ENCODE results near the gene TALDO1.

The TALDO1 gene

DNA sequence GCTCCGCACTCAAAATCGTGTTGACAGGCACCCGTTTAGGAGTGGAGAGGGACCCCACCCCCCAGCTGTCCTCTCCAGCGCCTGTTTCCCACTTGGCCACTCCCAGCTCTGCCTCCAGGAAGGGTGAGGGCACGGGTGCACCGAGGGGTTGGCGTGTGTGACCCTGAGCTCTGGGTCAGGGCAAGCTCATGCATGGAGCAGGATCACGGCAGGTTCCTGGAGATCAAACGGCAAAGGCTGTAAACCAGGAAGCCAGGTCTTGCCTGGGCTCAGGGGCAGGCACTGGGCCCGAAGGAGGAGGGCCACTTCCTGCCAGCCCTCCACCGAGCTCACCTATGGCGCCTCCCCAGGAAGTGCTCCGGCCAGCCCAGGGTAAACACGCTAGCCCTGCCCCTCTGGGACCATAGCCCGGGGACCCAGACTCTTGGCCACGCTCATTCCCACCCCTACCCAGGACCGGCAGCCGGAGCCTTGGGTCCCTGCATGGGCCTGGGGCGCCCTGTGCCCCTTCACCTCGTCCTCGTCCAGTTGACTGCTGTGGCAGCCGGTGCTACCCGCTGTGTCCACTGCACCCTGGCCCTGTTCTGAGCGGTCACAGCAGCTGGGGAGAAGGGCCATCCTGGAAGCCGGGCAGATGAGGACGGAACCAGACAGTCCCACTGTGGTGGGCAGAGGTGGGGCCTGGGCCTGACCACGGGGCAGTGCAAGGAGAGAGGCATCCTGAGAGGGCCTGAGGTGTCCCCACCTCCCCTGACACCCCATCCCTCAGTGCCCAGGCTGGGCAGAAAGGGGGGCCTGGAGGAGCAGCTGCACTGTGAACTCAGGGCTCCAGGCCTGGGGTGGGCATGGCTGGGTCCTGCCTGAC lies 42.3 kb upstream of the TALDO1 start:
- peaks cover 15% of the 10 kb centered on the region for H3K4me1 ChIP-seq (ENCODE audit: control insufficient read depth, insufficient read depth, low read length, poor library complexity, severe bottlenecking)
- H3K4me3 ChIP-seq (ENCODE audit: insufficient read depth, low read depth, low read length, poor library complexity, severe bottlenecking) = no peak overlapping the region
- no peak overlapping the region for H3K27ac ChIP-seq (ENCODE audit: insufficient read depth, low read length, poor library complexity, severe bottlenecking)
- no peaks in the 10 kb centered on the region for H3K9me3 ChIP-seq (ENCODE audit: control insufficient read depth, low read length)
- H3K36me3 ChIP-seq (ENCODE audit: control insufficient read depth, insufficient read depth, low read length) = no peaks in the 10 kb centered on the region
- H3K27me3 ChIP-seq (replicated peaks; ENCODE audit: control insufficient read depth, insufficient read depth, low read length, poor library complexity, severe bottlenecking) = peaks cover 16% of the 10 kb centered on the region
- DNase-seq = no peak

DNA sequence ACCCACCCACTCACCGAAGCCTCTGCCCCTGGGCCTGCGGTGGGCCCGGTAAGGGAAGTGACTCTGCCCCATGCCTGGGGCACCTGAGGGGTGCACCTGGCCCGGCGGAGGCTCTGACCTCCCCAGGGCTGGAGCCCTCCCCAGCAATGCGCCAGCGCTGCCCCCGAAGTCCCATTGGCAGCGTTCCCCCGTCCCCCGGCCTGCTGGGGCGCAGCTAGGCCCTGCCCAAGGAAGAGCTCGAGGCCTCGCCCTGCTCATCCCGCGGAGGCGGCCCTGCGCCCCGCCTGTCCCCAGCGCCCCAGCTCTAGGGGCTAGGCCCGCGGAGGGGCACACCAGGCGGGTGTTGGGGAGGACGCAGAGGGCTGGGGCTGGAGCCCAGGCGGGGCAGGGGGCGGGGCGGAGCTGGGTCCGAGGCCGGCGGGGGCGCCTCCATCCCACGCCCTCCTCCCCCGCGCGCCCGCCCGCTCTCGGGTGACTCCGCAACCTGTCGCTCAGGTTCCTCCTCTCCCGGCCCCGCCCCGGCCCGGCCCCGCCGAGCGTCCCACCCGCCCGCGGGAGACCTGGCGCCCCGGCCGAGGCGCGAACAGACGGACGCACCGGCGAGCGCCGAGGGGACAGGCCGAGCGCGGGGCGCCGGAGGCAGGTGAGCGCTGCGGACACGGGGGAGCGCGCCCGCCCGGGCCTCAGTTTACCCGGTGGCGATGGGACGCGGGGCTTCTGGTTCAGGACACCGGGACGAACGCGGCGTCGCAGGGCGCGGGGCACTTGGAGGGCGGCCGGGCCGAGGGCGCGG lies 41.4 kb upstream of the TALDO1 start, which contains the start of gene EPS8L2:
Gene EPS8L2, plus strand, starts transcription at position 586 of the 793 bp plus-strand sequence. CDS start 3,177 bp downstream, outside the sequence.
- Histone ChIP-seq H3K27ac (ENCODE audit: insufficient read depth, low read length, poor library complexity, severe bottlenecking) (no peak within 1 kb of the TSS), H3K27me3 (replicated peaks; ENCODE audit: control insufficient read depth, insufficient read depth, low read length, poor library complexity, severe bottlenecking) (peaks cover 16% of the 10 kb centered on the region), H3K4me3 (ENCODE audit: insufficient read depth, low read depth, low read length, poor library complexity, severe bottlenecking) (no peak within 1 kb of the TSS), H3K36me3 (ENCODE audit: control insufficient read depth, insufficient read depth, low read length) (no peaks in the 10 kb centered on the region), H3K4me1 (ENCODE audit: control insufficient read depth, insufficient read depth, low read length, poor library complexity, severe bottlenecking) (peaks cover 15% of the 10 kb centered on the region), H3K9me3 (ENCODE audit: control insufficient read depth, low read length) (no peaks in the 10 kb centered on the region)
- no peak for DNase-seq

DNA sequence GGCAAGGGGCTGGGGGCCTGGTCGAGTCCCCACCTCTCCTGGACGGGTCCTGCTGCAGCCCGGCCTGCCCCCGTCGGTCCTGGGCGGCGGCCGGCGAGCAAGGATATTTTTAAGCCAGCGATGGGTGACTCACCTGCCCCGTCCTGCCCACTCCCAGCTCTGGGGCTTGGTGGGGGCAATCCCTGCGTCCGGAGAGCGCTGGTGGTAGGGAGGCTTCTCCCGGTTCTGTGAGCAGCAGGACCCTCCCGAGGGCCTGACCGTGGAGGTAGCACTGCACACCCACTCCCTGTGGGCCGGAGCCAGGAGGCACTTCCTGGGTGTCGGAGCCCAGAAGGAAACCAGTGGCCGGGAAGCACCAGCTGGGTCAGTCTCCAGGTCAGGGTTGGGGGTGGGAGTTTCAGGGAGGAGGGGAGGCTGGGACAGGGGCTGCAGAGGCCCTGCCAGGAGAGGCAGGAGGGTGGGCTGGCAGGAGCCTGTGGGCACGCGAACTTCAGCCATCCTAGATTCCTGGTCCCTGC lies 40.8 kb upstream of the TALDO1 start:
- Histone ChIP-seq H3K27ac (ENCODE audit: insufficient read depth, low read length, poor library complexity, severe bottlenecking) (no peak overlapping the region), H3K9me3 (ENCODE audit: control insufficient read depth, low read length) (no peaks in the 10 kb centered on the region), H3K4me1 (ENCODE audit: control insufficient read depth, insufficient read depth, low read length, poor library complexity, severe bottlenecking) (peaks cover 15% of the 10 kb centered on the region), H3K27me3 (replicated peaks; ENCODE audit: control insufficient read depth, insufficient read depth, low read length, poor library complexity, severe bottlenecking) (peaks cover 16% of the 10 kb centered on the region), H3K36me3 (ENCODE audit: control insufficient read depth, insufficient read depth, low read length) (no peaks in the 10 kb centered on the region), H3K4me3 (ENCODE audit: insufficient read depth, low read depth, low read length, poor library complexity, severe bottlenecking) (no peak overlapping the region)
- no peak for DNase-seq

DNA sequence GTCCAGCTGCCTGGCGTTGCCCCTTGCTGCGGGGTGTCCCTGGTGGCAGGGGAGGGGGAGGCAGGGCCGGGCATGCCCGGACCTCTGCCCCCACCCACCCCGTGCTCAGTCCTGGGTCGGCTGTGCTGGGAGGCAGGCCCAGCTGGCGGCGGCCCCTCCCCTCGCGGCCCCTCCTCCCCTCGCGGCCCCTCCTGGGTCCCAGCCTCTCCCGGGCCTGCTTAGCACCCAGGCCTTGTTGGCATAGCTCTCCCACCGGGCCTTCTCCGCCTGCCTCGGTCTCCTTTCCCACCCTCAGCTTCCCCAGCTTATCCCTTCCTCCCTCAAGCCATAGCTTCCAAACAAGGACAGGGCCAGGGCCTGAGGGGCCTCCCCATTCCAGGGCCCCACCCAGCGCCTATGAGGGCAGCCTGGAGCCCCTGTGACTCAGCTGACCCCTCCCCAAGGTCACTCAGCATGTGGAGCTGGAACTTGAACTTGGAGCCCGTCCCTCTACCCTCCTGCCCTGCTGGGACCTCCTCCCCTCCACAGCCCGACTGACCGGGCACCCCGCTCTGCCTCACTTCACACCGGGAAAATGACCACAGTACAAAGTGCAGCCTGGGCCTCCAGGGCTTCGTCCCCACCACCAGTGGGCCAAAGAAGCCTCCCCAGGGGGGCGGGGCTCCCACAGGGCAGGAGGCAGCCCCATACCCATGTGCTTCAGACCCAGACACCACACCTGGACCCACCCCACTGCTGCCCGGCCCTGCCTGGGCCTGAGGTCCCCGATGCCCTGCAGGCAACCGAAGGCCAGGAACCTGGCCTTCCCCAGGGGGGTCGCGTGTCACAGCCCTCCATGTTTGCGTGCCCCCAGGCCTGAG lies 40.1 kb upstream of the TALDO1 start:
- Histone ChIP-seq H3K36me3 (ENCODE audit: control insufficient read depth, insufficient read depth, low read length) (no peaks in the 10 kb centered on the region), H3K27me3 (replicated peaks; ENCODE audit: control insufficient read depth, insufficient read depth, low read length, poor library complexity, severe bottlenecking) (peaks cover 16% of the 10 kb centered on the region), H3K4me1 (ENCODE audit: control insufficient read depth, insufficient read depth, low read length, poor library complexity, severe bottlenecking) (peaks cover 15% of the 10 kb centered on the region)

DNA sequence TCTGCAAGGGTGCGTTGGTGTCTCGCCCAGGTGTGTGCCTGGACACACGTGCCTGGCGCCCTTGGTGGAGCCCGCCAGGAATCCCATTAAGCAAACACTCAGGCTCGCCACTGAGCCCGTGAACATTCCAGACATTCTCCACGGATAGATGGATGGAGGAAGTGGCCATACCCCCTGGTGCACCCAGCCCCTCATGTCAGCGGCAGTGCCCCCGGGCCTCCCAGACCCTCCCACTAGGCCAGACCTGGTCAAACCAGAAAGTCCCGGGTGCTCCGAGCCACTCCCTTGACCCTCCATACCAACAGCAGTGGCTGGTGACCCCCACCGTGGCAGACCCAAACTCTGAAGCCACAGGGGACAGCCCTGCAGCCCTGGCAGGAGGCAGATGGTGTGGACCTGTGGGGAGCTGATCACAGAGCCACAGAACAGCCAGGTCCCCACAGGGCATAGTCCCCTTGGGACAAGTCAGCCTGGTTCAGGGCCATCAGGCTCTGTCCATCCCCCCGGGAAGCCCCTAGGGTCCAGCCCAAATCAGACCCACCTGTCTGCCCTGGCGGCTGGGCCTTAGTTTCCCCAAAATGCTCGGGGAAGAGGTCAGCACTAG lies 39.3 kb upstream of the TALDO1 start:
- no peaks in the 10 kb centered on the region for H3K9me3 ChIP-seq (ENCODE audit: control insufficient read depth, low read length)
- no peak for DNase-seq
- H3K27me3 ChIP-seq (replicated peaks; ENCODE audit: control insufficient read depth, insufficient read depth, low read length, poor library complexity, severe bottlenecking) = peaks cover 16% of the 10 kb centered on the region
- no peaks in the 10 kb centered on the region for H3K36me3 ChIP-seq (ENCODE audit: control insufficient read depth, insufficient read depth, low read length)
- no peak overlapping the region for H3K4me3 ChIP-seq (ENCODE audit: insufficient read depth, low read depth, low read length, poor library complexity, severe bottlenecking)
- no peak overlapping the region for H3K27ac ChIP-seq (ENCODE audit: insufficient read depth, low read length, poor library complexity, severe bottlenecking)
- H3K4me1 ChIP-seq (ENCODE audit: control insufficient read depth, insufficient read depth, low read length, poor library complexity, severe bottlenecking) = peaks cover 15% of the 10 kb centered on the region

More for the DNA sequence above, 40.1 kb upstream of the TALDO1 start:
- no peak overlapping the region for H3K4me3 ChIP-seq (ENCODE audit: insufficient read depth, low read depth, low read length, poor library complexity, severe bottlenecking)
- no peak overlapping the region for H3K27ac ChIP-seq (ENCODE audit: insufficient read depth, low read length, poor library complexity, severe bottlenecking)
- DNase-seq = no peak
- no peaks in the 10 kb centered on the region for H3K9me3 ChIP-seq (ENCODE audit: control insufficient read depth, low read length)

DNA sequence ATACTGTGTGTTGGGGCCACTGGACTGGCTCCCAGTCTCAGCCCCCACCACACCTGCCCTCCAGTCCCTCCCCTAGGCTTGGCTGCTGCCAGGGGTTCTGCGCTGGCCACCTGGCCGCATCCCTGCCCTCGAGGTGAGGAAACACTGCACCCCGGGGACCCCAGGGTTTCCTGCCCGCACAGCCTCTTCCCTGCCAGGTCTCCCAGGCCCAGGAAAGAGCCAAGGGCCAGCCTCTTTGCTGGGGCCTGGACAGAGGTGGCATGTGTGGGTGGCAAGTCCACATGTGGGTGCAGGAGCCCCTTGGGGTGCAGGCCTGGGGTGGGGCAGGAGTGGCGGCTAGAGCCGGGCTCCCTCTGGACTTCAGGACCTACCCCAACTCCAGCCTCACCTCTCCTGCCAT lies 38.8 kb upstream of the TALDO1 start:
- Histone ChIP-seq H3K4me1 (ENCODE audit: control insufficient read depth, insufficient read depth, low read length, poor library complexity, severe bottlenecking) (peaks cover 15% of the 10 kb centered on the region), H3K27ac (ENCODE audit: insufficient read depth, low read length, poor library complexity, severe bottlenecking) (no peak overlapping the region), H3K36me3 (ENCODE audit: control insufficient read depth, insufficient read depth, low read length) (no peaks in the 10 kb centered on the region), H3K27me3 (replicated peaks; ENCODE audit: control insufficient read depth, insufficient read depth, low read length, poor library complexity, severe bottlenecking) (peaks cover 16% of the 10 kb centered on the region), H3K4me3 (ENCODE audit: insufficient read depth, low read depth, low read length, poor library complexity, severe bottlenecking) (no peak overlapping the region), H3K9me3 (ENCODE audit: control insufficient read depth, low read length) (no peaks in the 10 kb centered on the region)
- DNase-seq = no peak

DNA sequence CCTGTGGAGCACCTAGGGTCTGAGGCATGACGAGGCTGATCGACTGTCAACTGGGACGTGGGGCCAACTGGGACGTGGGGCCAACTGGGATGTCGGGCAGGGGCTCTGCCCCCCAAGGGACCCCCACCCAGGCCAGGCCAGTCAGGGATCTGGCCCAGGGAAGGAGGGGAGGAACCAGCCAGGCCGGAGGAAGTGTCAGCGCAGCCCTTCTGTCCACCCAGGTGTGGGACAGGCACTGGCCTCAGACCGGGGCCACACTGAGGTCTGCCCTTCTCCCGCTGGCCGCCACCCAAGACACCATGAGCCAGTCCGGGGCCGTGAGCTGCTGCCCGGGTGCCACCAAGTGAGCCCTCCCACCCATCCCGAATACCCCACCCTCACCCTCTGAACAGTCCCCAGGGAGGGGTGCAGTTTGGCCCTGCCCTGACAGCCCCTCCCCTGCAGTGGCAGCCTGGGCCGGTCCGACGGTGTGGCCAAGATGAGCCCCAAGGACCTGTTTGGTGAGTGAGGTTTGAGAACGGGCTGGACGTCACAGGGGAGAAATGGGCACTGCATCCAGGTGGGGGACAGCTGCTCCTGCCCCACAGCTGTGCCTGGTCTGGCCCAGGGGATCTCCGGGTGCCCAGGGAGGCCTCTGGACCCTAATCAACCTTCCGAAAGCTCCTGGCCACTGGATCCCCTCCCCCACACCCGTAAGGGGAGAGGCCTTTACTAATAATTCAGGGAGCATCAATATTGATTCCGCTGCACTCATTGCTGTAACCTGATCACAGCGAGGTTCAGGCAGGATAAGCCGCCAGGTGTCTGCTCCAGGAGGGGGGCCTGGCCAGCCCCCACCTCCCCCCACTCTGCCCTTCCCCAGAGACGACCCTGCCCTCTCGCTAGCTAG lies 37.9 kb upstream of the TALDO1 start:
- Histone ChIP-seq H3K27me3 (replicated peaks; ENCODE audit: control insufficient read depth, insufficient read depth, low read length, poor library complexity, severe bottlenecking) (peaks cover 16% of the 10 kb centered on the region), H3K4me1 (ENCODE audit: control insufficient read depth, insufficient read depth, low read length, poor library complexity, severe bottlenecking) (peaks cover 15% of the 10 kb centered on the region), H3K36me3 (ENCODE audit: control insufficient read depth, insufficient read depth, low read length) (no peaks in the 10 kb centered on the region), H3K27ac (ENCODE audit: insufficient read depth, low read length, poor library complexity, severe bottlenecking) (no peak overlapping the region), H3K9me3 (ENCODE audit: control insufficient read depth, low read length) (no peaks in the 10 kb centered on the region), H3K4me3 (ENCODE audit: insufficient read depth, low read depth, low read length, poor library complexity, severe bottlenecking) (no peak overlapping the region)
- DNase-seq = no peak

DNA sequence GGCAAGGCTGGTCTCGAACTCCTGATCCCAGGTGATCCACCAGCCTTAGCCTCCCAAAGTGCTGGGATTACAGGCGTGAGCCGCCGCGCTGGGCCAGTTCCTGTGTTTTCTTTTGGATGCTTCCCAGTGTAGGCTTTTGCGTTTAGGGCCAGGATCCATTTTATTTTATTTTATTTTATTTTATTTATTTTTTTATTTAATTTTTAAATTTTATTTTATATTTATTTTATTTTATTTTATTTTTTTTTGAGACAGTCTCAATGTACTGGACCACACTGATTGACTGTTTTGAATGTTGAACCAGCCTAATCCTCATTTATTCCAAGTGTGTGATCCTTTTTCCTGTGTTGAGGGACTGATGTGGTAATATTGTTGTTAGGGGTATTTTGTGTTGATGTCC lies 32.8 kb upstream of the TALDO1 start:
- Histone ChIP-seq H3K36me3 (ENCODE audit: control insufficient read depth, insufficient read depth, low read length) (no peaks in the 10 kb centered on the region), H3K4me3 (ENCODE audit: insufficient read depth, low read depth, low read length, poor library complexity, severe bottlenecking) (no peak overlapping the region), H3K27me3 (replicated peaks; ENCODE audit: control insufficient read depth, insufficient read depth, low read length, poor library complexity, severe bottlenecking) (no peaks in the 10 kb centered on the region), H3K9me3 (ENCODE audit: control insufficient read depth, low read length) (no peaks in the 10 kb centered on the region), H3K27ac (ENCODE audit: insufficient read depth, low read length, poor library complexity, severe bottlenecking) (no peak overlapping the region), H3K4me1 (ENCODE audit: control insufficient read depth, insufficient read depth, low read length, poor library complexity, severe bottlenecking) (no peaks in the 10 kb centered on the region)
- no peak for DNase-seq

Data from effector memory CD4-positive, alpha-beta T cell (primary cell).